ENCODE measurements around the gene TBC1D24.

Gene TBC1D24

DNA sequence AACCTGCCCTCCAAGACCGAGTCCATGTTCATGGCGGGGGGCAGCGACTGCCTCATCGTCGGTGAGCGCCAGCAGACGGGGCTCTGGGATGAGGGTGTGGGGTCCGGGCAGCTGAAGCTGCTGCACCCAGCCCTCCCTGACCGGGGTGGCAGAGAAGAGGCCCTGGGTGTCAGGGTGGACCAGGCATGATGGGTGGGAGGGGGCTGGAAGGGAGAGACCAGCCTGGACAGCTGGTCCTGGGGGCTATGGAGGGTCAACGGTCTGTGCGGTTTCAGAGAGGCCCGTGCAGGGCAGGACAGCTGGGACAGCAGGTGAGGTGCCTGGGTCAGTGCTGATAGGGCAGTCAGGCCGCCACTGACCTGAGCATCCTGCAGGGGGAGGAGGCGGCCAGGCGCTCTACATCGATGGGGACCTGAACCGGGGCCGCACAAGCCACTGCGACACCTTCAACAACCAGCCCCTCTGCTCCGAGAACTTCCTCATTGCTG is 25.5 kb downstream of the TBC1D24 start:
- DNase-seq = no peak

DNA sequence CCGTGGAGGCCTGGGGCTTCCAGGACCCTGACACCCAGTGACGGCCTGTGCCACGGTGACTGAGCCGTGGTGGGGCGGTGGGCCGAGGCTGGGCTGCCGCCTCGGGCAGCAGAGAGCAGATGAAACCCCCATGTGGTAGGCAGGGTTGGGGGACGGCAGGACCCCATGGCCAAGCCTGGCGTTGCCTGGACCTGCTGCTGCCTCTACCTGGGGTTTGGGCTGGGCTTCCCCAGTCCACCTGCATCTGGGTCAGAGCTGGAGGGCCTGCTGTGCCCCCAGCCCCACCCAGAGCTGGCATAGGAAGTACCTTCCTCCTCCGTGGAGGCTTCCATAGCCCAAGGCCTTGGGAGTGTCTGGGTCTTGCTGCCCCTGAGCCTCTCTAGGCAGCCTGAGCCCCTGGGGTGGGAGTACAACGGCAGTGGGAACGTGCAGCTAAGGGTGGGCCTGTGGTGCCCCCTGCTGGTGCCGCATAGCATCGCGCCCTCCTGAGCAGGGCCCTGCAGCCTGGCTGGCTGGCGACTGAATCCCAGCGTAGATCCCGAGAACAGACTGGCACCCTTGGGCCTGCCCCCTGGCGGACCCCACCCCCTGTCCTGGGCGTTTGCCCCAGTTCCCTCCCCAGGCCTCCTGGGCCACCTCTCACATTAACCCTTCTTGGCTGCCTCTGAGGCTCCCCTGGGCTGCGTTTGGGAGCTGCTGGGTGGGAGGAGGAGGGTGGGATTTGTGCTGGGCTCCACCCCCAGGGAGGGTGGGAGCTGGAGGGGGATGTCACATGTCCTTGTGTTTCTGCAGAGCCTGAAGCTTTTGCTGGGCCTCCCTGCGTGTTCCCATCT is 26.2 kb downstream of the TBC1D24 start:
- DNase-seq = peak; percentile 80

DNA sequence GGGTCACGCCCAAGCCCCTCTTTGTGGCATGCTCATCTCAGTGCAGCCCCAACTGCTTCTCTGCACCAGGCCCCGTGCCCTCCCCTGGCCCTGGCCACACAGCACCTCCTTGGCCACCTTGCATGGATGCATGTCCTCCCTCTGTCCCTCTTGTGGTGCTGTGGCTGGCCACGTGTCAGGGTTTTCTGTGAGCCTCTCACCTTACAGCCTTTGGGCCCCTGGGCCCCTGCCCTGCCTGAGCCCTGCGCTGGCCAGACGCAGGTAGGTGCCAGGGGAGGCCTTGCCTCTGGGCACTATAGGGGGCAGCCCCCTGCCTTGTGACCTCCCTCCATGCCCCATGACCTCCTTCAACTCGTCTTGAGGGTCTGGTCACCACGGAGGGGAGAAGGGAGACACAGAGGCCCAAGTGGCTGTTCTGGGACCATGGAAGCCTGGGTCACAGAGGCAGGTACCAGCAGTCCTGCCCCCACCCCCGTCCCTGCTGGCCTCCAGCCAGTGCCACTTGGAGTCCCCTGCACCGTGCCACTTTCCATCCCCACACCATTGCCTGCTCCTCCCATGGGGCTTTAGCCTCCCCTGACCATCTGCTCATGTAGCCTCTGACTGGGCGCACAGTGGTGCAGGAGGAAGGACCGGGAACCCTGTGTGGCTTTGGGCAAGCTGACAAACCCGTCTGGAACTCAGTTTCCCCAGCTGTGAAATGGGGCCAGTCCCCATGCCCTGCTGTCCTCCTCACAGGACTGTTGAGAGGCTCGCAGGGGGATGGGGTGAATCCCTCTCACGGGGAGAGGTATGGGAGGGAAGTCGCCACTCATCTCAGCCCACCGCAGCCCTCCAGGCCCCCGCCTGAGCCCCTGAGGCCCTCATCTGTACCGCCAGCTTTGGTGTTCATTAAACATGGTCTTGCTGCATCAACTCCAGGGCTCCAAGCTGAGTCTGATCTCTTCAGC is 27.3 kb downstream of the TBC1D24 start:
- DNase-seq = no peak

DNA sequence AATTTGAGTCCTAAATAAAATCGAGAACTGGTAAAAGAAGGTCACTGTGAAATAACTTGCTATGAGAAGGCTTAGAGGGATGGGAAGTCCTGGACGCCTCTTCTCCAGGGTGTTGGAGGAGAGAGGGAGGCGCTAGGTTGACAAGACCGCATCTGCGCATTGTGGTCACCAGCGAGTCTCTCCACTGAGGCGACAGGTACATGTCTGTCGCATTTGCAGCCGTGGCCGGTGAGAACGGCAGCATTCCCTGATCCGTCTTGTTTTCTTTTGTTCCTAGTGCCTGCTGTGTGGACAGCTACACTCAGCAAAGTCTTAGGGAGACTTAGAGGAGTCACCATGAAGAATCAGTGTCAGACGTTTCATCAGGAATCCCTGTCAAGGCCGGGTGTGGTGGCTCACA is 30.8 kb downstream of the TBC1D24 start:
- no peak for DNase-seq

DNA sequence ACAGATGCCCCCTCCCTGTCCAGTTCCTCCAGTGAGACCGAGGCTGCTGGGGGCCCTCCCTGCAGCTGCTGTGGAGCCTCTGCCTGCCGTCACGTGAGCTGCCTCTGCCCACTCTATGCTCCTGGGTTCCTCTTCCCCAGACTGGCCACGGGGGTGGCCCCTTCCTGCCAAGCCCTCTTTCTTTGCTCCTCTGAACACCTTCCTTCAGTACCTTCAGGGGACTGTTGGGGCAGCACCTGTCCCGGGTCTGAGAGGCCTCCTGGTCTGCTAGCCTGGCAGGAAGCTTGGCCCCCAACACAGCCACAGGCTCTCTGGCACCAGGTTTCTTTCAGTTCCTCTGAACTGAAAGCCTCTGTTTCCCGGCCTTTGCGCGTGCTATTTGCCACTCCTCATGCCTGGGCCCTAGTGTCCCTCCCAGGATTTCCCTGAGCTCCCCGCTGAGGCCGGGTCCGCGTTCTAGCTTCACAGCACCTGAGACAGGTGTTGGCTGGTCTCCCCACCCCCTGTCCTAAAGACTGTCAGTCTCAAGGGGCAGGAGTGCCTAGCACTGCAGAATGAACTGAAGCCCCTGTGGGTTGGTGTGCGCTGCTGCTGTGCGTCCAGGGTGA is 32.2 kb downstream of the TBC1D24 start:
- no peak for DNase-seq

DNA sequence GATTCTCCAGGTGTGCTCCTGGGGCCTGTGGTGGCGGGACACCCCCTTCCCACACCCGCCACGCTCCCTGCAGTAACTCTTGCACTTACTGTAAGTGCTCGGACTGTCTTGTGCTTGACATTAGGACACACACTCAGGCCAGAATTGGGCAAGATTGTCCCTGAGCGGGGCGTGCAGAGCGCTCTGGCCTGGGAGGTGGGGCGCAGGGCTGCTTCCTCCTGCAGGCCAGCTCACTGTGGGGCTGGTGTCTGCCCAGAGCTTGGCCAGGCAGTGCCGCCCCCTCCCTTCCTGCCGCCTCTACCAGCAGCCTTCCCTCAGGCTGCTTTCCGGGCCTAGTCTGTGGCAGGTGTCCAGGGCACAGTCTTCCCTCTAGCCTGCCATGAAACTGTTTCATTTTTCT is 32.7 kb downstream of the TBC1D24 start:
- DNase-seq = no peak

DNA sequence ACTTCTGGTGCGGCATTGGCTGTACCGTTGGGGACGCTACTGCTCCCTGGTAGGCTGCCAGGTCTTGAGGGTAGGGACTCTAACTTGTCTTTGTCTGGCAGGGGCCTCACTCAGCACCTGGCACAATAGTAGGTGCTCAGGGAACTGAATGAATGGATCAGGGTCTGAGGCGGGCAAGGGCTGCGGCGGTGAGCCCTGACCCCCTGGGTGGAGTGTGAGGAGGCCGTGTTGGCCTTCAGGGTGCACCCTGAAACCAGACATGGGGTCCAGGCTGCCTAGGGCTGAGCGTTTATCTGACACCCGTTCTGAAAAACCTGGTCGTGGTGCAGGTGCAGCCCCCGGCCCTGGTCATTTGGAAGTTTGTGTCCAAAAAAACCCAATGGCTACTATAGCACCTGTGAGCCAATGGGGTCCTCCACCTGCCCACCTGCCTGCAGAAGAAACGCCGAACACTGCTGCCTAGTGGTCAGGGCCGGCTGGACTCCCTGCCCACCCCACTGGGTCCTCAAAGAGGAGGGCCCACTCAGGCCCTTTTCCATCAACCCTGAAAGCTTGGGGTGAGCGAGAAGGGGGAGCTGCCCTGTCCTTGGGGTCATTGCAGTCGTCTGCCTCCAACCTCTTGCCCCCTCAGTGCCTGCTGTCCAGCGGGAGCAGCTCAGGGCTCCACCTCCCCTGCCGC is 33.9 kb downstream of the TBC1D24 start:
- no peak for DNase-seq

DNA sequence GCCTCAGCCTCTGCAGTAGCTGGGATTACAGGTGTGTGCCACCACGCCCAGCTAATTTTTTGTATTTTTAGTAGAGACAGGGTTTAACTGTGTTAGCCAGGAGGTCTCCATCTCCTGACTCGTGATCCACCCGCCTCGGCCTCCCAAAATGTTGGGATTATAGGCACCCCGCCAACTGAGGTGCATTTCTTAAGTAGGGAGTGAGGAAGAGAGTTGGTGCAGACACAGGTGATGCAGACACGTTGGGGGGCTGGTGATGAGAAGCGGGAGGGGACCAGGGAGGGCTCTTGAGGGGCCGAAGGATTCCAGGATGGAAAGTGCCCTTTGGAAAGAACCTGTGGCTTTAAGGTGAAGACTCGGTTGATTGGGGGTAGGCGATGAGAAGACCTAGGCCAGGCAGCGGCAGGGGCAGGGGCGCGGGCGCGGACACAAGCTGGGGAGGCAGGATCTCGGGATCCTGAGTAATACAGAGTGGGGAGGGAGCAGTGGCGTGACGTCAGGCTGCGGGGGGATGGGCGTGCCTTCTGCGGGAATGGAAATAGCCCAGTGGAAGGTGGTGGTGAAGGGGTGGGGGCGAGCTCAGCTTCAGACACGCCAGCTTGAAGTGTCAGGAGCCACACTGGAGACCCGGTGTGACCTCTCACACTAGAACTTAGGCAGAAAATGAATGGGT is 36.3 kb downstream of the TBC1D24 start:
- no peak for DNase-seq

DNA sequence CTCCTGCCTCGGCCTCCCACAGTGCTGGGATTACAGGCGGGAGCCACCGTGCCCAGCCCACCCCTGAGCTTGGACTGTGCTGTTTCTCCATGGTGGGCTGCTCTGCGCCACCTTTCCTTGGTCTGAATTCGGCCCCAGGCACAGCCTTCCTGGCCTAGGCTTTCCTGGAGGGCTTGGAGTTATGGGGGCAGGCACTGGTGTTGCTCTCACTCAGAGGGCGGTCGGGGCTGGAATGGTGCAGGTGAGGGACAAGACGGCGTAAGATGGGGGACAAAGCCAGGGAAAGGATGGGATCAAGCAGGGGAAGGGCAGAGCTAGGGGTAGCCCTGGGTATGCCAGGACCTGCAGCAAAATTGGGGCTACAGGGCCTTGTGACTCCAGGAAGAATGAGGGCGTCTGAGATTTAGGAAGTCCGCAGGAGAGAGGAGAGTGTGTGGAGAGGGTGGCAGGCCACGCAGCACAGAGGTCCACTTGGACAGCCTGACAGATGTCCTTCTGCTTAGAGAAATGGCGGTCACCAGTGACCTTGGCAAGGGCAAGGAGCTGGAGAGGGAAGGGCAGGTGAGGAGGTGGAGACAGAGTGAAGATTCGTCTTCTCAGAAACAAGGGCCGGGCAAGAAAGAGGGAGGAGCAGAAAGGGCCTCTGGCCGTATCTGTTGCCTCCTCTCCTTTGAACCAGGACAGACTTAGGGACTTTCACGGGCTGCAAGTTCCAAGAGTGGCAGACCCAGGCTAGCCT is 37.2 kb downstream of the TBC1D24 start:
- DNase-seq = no peak

DNA sequence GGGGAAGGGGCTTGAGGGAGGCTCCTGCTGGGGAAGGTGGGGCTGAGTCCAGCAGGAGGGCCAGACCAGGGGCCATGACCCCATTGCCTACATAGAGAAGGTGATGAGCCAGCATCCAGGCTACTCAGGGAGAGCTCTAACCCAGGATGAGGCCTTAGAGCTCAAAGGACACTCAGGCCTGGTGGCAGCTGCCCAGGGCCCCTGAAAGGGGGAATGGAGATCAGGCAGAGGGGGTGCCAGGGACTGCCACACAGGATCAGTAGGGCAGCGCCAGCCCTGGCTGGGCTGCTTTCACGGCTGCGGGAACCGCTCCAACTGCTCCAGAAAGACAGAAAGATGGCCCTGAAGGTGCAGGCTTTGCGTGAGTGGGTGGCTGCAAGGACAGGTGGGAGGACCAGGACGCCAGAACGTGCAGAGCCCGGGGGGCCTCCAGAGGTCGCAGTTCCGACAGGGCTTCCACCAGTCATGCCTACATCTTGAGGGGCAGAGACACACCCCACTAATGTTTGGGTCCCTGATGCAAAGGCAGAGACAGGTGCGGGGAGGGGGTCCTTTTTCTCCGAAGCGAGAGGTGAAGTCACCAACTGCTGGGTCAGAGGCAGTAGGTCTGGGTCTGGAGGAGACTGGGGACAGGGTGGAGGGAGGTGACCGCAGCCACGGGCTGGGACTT is 37.9 kb downstream of the TBC1D24 start:
- no peak for DNase-seq

DNA sequence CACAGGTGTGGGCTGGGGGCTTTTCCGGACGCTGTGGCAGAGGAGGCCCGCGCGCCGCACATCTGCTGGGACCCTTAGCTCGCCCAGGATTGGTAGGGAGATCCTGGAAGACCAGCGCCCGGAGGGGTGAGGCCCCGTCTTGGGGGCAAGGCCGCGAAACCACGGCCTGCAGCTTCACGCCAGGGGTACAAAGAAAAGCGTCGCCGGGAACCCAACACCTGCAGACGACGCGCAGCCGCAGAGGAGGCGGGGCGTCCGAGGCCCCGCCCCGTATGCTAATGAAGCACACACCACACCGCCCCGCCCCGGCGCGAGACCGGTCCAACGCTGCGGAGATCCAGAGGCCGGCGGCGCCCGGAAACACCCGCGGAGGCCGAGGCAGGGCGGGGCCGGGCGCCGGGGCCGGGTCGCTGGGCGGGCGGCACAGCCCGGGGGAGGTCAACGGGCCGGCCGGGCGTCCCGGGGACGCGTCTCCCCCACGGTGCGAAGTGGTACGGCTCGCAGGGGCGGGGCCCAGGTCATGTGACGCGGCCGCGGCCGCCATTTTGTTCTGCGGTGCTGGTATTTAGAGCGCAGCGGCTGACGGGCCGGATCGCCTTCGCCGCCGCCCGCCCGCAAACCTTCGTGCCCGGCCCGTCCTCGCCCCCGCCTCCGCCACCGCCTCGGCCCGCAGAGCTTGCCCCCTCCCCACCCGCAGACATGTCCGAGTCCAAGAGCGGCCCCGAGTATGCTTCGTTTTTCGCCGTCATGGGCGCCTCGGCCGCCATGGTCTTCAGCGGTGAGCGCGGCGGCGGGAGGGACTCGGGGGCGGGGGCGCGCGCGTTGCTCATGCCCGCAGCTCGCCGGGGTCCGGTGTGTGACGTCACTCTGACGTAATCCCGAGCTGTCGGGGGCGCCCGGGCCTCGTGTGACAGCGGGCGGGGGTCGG is 38.7 kb downstream of the TBC1D24 start, which contains the start of gene ATP6V0C:
Gene ATP6V0C, plus strand, starts transcription at position 548 of the 928 bp plus-strand sequence. Its CDS starts 152 bp downstream, at position 700.
- peak; percentile 92 for DNase-seq

DNA sequence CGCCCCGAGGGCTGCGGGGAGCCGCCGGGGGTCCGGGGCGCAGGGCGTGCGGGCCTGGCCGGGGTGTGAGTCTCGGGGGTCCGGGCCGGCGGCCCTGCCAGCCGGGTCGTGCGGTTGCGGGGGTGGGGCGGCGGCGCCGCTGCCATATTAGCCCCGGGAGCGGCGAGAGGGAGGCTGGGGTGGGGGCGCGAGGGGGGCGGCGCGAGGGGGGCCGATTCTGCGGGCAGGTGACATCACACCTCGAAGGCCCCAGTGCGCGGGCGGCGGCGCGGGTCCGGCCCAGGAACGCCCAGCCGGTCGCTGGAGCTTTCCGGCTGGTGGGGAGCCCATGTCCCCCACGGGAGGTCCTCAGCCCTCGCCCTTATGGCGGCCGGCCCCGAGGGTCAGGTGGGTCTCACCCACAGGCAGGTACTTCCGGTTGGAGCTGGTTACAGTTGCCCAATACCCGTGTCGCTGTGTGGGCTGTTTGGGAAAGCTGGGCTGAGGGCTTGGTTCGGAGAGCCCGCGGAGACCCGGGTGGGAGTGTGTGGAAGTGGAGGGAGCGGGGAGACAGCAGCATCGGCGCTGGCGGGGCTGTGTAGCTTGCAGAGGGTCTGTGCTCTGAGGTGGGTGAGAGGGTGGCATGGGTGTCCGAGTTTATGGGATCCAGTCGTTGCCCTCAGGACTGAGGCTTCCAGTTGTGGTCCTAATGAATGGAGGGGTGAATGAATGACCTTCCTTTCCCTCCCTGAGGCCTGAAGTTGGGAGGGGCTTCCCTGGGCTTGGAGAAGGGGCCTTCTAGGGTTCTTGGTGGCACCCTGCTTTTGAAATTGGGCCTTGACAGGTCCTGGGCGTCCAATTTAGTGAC is 39.6 kb downstream of the TBC1D24 start:
- DNase-seq = peak; percentile 25

DNA sequence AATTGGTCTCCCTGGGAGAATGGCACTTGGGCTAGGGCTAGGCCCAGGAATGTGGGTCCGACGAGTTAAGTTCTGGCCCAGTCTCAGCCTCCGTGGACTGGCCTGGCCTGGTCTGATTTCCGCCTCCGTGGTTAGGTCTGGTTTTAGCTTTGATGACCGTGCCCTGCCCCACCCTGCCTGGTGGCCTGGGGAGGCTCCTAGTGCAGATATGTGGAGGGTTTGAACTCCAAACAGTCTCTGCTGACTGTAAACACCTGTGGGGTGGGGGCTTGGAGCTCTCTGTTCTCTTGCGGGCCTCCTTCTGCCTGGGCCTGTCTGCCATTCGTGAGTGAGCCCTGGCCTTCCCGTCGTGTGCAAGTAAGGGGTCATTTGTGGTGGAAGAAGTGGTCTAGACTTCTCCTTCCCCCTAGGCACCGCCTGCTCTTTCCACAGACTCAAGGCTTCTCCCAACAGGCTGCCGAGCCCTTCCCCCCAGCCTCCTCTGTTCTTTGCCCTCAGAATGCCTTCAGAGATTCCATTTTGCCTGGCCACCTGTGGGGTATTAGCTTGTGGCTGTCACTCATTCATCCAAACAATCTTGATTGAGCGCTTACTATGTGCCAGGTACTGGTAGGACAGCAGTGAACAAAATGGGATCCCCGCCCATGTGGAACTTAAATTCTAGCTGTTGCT is 40.4 kb downstream of the TBC1D24 start:
- no peak for DNase-seq

DNA sequence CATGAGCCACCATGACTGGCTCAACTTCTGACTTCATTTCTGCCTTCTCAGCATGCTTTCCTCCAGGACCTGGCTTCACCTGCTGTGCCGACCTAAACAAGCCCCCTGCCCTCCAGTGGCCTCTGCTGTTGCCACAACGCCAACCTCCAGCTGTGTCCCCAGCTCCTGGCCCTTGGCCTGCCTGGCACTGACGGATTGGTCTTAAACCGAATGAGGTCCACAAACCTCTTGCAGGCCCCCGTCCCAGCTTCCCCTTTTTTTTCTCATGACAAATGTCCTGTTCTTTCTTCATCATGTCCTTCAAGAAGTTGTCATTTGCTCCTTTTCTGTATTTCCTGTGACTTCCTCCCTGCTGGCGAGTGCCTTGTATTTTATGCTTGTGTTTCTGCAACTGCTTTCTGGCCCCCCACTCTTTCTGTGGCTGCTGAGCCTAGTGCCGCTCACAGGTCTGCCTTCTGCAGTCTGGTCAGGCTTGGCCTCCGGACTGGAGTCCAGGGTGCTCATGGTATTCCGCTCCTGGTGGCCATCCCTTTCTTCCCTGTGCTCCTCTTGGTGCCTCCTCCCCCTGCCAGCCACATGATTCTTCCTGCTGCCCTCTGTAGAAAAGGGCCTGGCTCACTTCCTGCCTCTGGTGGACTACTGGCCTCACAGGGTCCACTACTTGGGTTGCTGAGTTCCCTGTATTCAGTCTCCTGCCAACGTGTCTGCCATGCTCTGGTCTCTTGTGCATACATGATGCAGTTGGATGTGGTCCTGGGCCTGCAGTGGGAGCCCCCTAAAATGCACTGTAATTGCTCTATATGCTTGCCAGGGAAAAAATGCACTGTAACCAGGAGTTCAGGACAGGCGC is 41.7 kb downstream of the TBC1D24 start:
- no peak for DNase-seq

DNA sequence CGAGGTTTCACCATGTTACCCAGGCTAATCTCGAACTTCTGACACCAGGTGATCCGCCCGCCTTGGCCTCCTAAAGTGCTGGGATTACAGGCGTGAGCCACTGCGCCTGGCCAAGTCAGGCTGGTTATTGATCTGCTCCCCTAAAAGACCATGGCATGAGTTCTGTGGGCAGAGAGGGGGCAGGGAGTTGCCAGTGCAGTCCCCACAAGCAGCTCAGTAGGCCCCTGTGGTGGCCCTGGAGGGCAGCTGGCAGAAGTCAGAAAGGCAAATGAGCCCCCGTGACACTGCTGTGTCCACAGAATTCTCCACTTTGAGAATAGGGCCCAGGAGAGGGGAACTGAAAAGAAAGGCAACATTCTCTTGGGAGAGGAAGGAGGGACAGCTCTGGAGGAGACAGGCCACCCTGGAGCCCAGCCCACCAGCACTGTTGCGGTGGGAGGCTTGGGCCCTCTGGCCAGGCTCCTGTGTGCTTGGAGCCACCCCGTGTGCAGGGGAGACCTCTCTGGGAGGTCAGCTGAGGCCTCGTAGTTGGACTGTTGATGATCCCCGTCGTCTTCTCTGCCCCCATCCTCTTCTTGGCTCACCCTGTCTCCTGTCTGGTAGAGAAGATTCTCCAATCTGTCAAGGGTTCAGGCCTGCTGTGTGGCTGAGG is 43.2 kb downstream of the TBC1D24 start:
- DNase-seq = no peak
